ENCODE results near the gene KCNK7. TPM values are rescaled to one million over a fixed set of nuclear protein-coding genes. Genes with fewer than 3 reads are reported as not detected.

The KCNK7 gene
- total RNA-seq (2021; ENCODE audit: unreplicated experiment) = 0.69 TPM
- 0.63 TPM for polyA plus RNA-seq (2012; ENCODE audit: insufficient read length)
- Bru-seq, nascent RNA = percentile 26 among the genes with signal in this experiment
- percentile 29 among the genes with signal in this experiment for BruChase-seq, experiment 1, labeled RNA remaining after a 2-hour chase
- BruChase-seq, experiment 2, labeled RNA remaining after a 6-hour chase = percentile 39 among the genes with signal in this experiment
- long read RNA-seq = 0 reads

- ATAC-seq = peak; percentile 37
- ChIA-PET POLR2A (no interaction called here), CTCF (interaction anchor here (0.7 to 2.5 kb wide), 2 partner anchors 23 to 68 kb away, joined by 6 to 9 read pairs; partner anchors contain the start of gene FAM89B)
- Histone ChIP-seq H3K4me1 (ENCODE audit: control insufficient read depth, insufficient read depth, low read length) (peaks cover 12% of the 10 kb centered on the region; the same call in 1 of the 2 replicates), H3K9me3 (ENCODE audit: control insufficient read depth, insufficient read depth, low read depth, low read length) (no peaks in the 10 kb centered on the region), H3K27me3 (ENCODE audit: control insufficient read depth, insufficient read depth, low read length) (no peaks in the 10 kb centered on the region), H3K27ac (ENCODE audit: low read length) (no peak within 1 kb of the TSS), H3K4me3 (ENCODE audit: low read depth in 2 of 2, low read length in 2 of 2) (no peak within 1 kb of the TSS), H3K36me3 (ENCODE audit: control insufficient read depth, insufficient read depth, low read length) (no peaks in the 10 kb centered on the region)
- in situ Hi-C loops (cut with HindIII; ENCODE audit: low pct_unique_long_range_greater_than_20kb, low sequenced_read_pairs) (no loop called here), intact Hi-C loops (cut with micrococcal nuclease; ENCODE audit: unreplicated experiment) (no loop called here)
- TF ChIP-seq CTCF (IDR thresholded peaks at IDR 0.05) = no peak
- TF ChIP-seq REST (IDR thresholded peaks at IDR 0.05; ENCODE audit: insufficient read depth in 1 of 2, low read depth in 2 of 2, low read length in 1 of 2) = no peak
- no peak for TF ChIP-seq POLR2AphosphoS5 (IDR thresholded peaks at IDR 0.05; ENCODE audit: low read depth, low read length)
- TF ChIP-seq TCF7L2 (IDR thresholded peaks at IDR 0.05; ENCODE audit: low read depth, low read length) = no peak
- TF ChIP-seq SIN3A (IDR thresholded peaks at IDR 0.05; ENCODE audit: borderline replicate concordance, insufficient read depth, low read depth, low read length) = no peak
- no peak for DNase-seq (ENCODE audit: low read depth, low spot score)
- no TSS peak for BruUV-seq (replicated peaks)
These were observed at the start of gene KCNK7 for GRCh38 chr11:65595543-65596281. Gene KCNK7 (minus strand): TSS chr11:65595800. CDS start chr11:65595772, 28 bp downstream.

- ChIA-PET CTCF (no interaction called here), POLR2A (interaction anchor here (0.7 kb wide), 1 partner anchor 221 kb away, joined by 4 read pairs; no protein-coding TSS in a partner anchor)
- in situ Hi-C loops (cut with HindIII; ENCODE audit: low pct_unique_long_range_greater_than_20kb, low sequenced_read_pairs) (no loop called here), intact Hi-C loops (cut with micrococcal nuclease; ENCODE audit: unreplicated experiment) (no loop called here)
- no peaks in the 10 kb centered on the region for H3K36me3 ChIP-seq (ENCODE audit: control insufficient read depth, insufficient read depth, low read length)
- H3K4me1 ChIP-seq (ENCODE audit: control insufficient read depth, insufficient read depth, low read length) = peaks cover 9% of the 10 kb centered on the region; the same call in 1 of the 2 replicates
- H3K27me3 ChIP-seq (ENCODE audit: control insufficient read depth, insufficient read depth, low read length) = no peaks in the 10 kb centered on the region
- TF ChIP-seq SIN3A (IDR thresholded peaks at IDR 0.05; ENCODE audit: borderline replicate concordance, insufficient read depth, low read depth, low read length) (no peak), TCF7L2 (IDR thresholded peaks at IDR 0.05; ENCODE audit: low read depth, low read length) (no peak), CTCF (IDR thresholded peaks at IDR 0.05) (no peak), POLR2AphosphoS5 (IDR thresholded peaks at IDR 0.05; ENCODE audit: low read depth, low read length) (no peak), REST (IDR thresholded peaks at IDR 0.05; ENCODE audit: insufficient read depth in 1 of 2, low read depth in 2 of 2, low read length in 1 of 2) (no peak)
- ATAC-seq (no peak), DNase-seq (ENCODE audit: low read depth, low spot score) (no peak)
- BruUV-seq (replicated peaks) = no TSS peak
- H3K4me3 ChIP-seq (ENCODE audit: low read depth in 2 of 2, low read length in 2 of 2) = no peak overlapping the region
- no peak overlapping the region for H3K27ac ChIP-seq (ENCODE audit: low read length)
- H3K9me3 ChIP-seq (ENCODE audit: control insufficient read depth, insufficient read depth, low read depth, low read length) = no peaks in the 10 kb centered on the region
These were observed 49.2 kb upstream of the KCNK7 start for GRCh38 chr11:65644837-65645236.

All from Panc1 (cell line).